ENCODE results near the gene EFR3B.
"Not testable (repeated sequence)": the region's sequence is repeated elsewhere in the genome, so short reads cannot be mapped to it uniquely, and the experiment has no call there.

EFR3B gene

GRCh38 chr2:25115249-25115883 is 73.5 kb downstream of the EFR3B start:
- DNase-seq = no peak

DNA sequence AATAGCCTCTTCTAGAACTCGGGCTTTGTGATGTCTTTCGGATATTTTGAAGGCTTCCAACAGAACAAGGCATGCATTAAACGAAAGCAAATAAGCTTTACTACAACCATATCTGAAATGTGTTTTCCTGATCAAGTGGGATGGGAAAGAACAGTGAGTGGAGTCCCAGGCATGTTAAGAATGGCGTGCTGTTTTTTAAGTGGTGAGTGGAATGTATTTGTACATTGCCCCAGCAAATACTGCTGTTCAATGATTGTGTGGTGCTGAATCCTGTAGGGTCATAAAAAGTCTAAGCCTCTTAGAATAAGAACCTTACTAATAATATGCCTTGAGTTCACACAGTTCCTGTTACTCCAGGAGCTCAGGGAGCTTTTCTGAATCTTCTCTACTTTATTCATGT is 74.0 kb downstream of the EFR3B start:
- no peak for DNase-seq

DNA sequence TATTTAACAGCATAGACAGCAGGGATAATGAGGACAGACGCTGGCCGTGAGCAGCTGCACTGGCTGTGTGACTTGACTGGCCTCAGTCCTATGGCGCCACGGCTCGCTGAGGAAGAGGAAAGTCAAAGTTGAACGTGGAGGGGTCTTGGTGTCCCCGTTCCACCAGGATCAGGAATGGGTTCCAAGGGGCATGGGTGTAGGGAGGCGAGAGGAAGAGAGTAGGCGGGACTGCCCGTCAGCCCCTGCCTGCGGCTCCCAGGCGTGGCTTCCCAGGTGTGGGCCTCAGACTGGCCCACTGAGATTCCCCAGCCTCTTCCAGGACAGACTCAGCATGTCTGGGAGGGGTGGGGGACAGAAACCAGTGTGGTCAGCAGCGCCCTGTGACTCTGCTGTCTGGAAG is 75.1 kb downstream of the EFR3B start:
- no peak for DNase-seq

GRCh38 chr2:25119263-25119662 is 77.4 kb downstream of the EFR3B start:
- no peak for DNase-seq

DNA sequence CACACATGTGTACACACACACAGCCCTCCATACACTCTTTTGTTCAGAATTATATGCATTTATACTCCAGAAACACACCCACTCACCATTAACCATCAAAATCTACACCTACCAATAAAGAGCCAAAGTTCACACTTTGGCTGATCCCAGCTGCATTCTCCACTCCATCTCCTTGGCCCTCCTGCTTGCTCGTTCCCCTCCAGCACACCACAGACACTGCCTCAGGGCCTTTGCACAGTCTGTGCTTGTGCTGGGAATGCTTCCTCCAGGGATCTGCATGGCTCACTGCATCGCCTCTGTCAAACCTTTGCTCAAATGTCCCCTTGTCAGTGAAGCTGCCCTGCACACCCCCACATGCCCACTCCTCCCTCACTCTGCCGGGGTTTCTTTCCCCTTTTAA is 80.5 kb downstream of the EFR3B start:
- no peak for DNase-seq

DNA sequence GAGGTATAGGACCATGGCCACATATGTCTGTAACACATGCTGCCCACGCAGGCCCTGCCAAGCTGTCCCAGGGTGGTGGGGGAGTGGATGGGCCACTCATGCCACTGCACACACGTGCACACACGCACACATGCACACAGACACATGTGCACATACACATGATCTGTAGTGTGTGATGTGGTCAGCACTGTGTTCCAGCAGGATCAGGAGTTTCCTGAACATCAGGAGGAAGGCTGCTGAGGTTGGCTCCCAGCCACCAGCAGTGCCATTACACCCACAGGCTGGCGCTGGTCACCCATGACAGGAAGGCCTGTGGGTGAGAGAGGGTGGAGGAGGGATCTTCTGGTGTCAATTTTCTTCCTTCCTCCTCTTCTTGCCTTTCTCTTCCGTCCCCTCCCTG is 81.8 kb downstream of the EFR3B start:
- DNase-seq = no peak

- no peak for DNase-seq
Measured at GRCh38 chr2:25125189-25125588, 83.3 kb downstream of the EFR3B start.

DNA sequence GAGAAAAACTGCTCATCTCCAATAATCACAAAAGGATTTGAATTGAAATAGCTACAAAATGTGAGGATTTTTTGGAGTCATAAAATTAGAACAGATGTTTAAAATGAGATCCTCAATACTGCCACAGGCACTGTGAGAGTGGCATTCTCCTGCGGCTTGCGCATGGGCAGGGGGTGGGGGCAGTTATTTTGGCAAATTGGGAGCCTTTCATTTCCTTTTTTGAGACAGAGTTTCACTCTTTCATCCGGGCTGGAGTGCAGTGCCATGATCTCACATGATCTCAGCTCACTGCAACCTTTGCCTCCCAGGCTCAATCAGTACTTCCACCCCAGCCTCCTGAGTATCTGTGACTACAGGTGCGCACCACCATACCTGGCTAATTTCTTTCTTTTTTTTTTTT is 84.1 kb downstream of the EFR3B start:
- DNase-seq = no peak

DNA sequence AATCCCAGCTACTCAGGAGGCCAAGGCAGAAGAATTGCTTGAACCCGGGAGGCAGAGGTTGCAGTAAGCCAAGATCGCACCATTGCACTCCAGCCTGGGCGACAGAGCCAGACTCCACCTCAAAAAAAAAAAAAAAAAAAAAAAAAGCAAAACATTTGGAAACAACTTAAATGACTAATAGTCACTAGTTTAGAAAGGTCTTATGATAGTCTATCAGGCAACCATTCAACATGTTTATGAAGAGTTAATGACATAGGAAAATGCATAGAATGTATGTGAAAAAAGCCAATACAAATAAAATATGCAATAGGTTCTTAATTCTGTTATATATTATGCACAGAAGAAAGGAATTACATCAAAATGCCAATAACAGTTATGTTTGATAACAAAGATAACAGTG is 85.2 kb downstream of the EFR3B start:
- not testable (repeated sequence) for DNase-seq

DNA sequence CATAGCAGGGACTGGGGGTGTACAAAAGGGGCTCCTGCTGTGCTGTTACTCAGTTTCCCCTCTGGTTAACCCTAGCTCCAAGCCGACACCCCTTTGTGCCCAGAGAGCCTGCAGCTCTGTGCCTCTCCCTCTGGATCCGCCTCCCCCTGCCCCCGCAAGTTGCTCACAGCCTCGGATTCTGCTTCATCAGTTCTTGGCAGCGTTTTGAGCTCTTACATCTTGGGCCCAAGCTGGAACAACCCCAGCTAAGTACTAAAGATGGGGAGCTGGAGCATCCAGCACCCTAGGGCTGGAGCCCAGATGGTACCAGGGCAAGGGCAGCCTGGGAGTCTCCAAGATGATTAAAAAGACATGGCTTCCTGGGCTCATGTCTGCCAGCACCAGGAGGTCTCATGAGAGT is 85.8 kb downstream of the EFR3B start:
- DNase-seq = no peak

DNA sequence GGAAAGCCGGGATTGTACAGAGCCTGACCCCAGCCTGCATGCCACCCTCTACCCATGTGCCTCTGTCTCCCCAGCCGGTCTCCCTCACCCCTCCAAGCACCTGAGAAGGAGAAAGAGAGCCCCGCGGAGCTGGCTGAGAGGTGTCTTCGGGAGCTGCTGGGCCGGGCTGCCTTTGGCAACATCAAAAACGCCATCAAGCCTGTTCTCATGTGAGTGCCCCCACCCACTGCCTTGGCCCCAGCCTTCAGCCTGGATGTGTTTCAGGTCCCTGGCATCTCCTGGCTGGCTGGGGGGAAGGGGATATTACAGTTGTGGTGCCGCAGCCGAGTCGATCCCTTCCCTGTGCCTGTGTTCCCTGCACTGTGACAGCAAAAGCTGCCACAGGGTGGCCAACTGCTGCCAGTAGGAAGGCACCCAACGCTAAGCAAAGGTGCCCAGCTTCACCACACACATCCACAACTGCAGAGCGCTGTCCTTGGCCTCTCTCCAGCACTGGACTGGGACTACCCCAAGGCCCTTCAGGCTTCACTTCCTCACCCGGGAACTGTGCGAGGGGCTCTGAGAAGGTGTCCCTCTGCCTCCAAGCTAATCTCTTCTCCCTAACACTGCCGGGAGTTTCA is 88.1 kb downstream of the EFR3B start:
- DNase-seq = no peak

DNA sequence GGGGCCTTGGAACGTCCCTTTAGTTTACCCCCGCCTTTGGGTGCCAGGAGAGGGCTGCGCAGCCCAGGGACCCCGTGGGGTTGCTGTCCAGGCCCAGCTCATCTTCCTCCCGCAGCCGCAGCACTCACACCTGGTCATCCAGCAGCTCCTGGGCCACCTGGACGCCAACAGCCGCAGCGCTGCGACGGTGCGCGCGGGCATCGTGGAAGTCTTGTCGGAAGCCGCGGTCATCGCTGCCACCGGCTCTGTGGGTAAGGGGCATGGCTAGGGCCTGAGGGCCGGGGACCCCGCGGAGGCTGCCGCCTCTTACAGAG is 89.3 kb downstream of the EFR3B start:
- DNase-seq = no peak

GRCh38 chr2:25131567-25132298 is 89.9 kb downstream of the EFR3B start:
- DNase-seq = peak; percentile 28

DNA sequence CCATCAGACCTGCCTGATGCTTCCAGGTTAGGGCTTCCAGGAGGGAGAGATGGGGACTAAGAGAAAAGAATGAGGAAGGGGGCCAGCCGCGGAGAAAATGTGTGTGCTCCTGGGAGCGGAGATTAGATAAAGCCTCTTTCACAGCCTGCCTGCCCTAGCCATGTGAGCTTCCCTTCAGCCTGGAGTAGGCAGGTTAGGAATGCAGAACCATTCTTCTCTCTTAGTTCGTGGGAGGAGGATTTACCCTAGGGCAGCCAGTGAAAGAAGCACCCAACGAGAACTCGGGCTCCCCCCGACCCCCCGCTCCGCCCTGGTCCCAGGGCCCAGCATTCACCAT is 90.4 kb downstream of the EFR3B start:
- no peak for DNase-seq

DNA sequence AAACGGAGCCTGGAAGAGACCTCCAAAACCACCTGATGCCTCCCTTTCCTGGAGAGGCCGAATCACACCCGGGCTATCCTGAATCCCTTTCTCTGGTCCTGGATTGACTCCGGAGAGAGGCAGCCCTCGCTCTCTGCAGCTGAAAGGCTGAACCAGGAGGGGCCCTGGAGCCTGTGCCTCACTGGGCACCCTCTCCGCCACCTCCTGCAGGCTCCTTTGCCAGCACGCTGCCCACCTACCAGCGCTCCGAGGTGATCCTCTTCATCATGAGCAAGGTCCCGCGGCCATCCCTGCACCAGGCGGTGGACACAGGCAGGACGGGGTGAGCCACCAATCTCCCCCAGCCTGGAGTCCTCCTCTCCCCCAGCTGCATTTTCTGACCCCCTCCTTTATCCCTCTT is 90.8 kb downstream of the EFR3B start:
- DNase-seq = no peak

- DNase-seq = not testable (repeated sequence)
Measured at GRCh38 chr2:25140535-25140934, 98.7 kb downstream of the EFR3B start.

- no peak for DNase-seq
Measured at GRCh38 chr2:25141120-25141519, 99.2 kb downstream of the EFR3B start.

- no peak for DNase-seq
Measured at GRCh38 chr2:25145803-25146202, 103.9 kb downstream of the EFR3B start.

GRCh38 chr2:25146896-25147295 is 105.0 kb downstream of the EFR3B start:
- DNase-seq = no peak

DNA sequence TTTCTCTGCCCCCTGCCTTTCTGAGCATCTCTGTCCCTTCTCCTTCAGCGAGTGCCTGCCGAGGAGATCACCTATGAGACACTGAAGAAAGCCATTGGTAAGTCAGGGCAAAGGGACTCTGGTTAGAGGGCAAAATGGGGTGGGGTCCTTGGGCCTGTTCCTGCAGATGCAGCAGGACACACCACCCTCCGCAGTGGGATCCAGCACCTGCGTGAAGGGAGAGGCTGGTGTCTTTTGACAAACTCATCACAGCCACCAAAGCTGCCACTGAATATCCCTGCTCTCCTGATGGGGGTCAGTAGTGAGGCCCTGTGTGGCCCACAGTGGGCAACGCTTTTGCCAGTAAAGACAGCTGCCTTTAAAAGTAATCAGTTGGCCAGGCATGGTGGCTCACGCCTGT is 107.8 kb downstream of the EFR3B start:
- no peak for DNase-seq

DNA sequence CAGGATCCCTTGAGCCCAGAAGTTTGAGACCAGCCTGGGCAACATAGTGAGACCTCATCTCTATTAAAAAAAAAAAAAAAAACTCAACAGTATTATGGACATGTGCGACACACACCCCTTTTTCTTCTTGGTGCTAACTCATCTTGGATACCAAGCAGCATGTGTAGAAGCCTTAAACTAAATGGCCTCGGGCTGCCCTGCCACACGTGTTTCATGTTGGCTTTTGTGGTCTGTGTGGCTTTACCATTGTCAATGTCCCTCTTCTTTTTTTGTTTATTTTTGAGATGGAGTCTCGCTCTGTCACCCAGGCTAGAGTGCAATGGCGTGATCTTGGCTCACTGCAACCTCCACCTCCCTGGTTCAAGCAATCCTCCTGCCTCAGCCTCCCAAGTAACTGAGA is 109.1 kb downstream of the EFR3B start:
- DNase-seq = not testable (repeated sequence)

DNA sequence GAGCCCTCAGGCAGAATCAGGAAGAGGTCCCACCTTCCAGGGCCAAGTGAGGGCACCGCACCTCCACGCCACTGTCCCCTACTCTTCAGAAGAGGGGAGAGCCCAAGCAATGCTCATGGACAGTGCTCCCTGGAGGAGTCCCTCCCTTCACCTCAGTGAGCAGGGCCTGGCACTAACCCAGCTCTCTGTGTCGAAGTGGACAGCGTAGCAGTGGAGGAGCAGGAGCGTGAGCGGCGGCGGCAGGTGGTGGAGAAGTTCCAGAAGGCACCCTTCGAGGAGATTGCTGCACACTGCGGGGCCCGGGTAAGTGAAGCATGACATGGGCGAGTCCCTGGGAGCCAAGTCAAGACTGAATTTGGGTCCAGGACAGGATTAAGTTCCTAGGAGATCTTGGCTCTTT is 109.8 kb downstream of the EFR3B start:
- DNase-seq = no peak

GRCh38 chr2:25155401-25155800 is 113.5 kb downstream of the EFR3B start:
- DNase-seq = no peak

GRCh38 chr2:25158096-25158852 is 116.4 kb downstream of the EFR3B start:
- DNase-seq = no peak

All from stimulated activated CD4-positive, alpha-beta T cell treated with anti-CD3 and anti-CD28 coated beads, Interleukin-12 subunit alpha, Interleukin-12 subunit beta, amount 100 ng/mL, for 4 hours (primary cell).